IPS-15b (cell line): Measurements from ENCODE around the gene LITAF.
"Not testable (repeated sequence)": the region's sequence is repeated elsewhere in the genome, so short reads cannot be mapped to it uniquely, and the experiment has no call there.

Experiments used
- H3K27me3 ChIP-seq: one replicate; pipeline ENCODE4 v1.6.1; 2013; ENCODE audit warnings: low read length; ENCODE audit not compliant: control insufficient read depth, insufficient read depth
- H3K36me3 ChIP-seq: one replicate; pipeline ENCODE4 v1.6.1; 2013; ENCODE audit warnings: low read length; ENCODE audit not compliant: control insufficient read depth, insufficient read depth
- H3K4me1 ChIP-seq: one replicate; pipeline ENCODE4 v1.6.1; 2013; ENCODE audit warnings: mild to moderate bottlenecking, low read length; ENCODE audit not compliant: control insufficient read depth, insufficient read depth
- H3K4me3 ChIP-seq: one replicate; pipeline ENCODE4 v1.5.1; 2013; ENCODE audit warnings: low read depth, low read length
- H3K9ac ChIP-seq: one replicate; pipeline ENCODE4 v1.6.1; 2013; ENCODE audit warnings: low read depth, mild to moderate bottlenecking, low read length
- H3K9me3 ChIP-seq: one replicate; pipeline ENCODE4 v1.6.1; 2013; ENCODE audit warnings: mild to moderate bottlenecking, low read length; ENCODE audit not compliant: control insufficient read depth, insufficient read depth

Gene LITAF

GRCh38 chr16:11515540-11516430, 70.9 kb downstream of the LITAF start:
- Histone ChIP-seq H3K4me1 (no peaks in the 10 kb centered on the region), H3K9ac (no peak overlapping the region), H3K36me3 (no peaks in the 10 kb centered on the region), H3K9me3 (no peaks in the 10 kb centered on the region), H3K4me3 (no peak overlapping the region), H3K27me3 (no peaks in the 10 kb centered on the region)

DNA sequence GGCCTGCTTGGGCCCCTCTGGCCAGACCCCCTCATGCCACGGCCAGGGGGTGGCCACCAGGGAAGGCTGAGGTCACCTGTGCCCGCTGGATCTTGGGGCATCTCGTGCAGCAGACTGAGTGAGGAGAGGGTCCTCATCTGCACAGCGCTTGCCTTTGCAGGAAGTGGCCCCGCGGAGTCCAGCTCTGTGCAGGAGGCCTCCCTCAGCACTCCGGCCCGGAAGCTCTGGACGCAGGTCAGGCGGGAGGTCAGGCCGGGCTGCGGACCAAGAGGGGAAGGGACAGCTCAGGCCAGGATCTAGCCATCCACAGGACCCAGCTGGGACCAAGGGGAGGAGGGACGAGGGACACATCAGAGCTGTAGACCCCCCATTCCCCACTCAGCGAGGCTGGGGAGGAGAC, 72.4 kb downstream of the LITAF start:
- H3K4me1 ChIP-seq, result no peaks in the 10 kb centered on the region
- H3K36me3 ChIP-seq, result no peaks in the 10 kb centered on the region
- H3K27me3 ChIP-seq, result no peaks in the 10 kb centered on the region
- no peak overlapping the region for H3K9ac ChIP-seq
- H3K4me3 ChIP-seq, result no peak overlapping the region
- H3K9me3 ChIP-seq, result no peaks in the 10 kb centered on the region

GRCh38 chr16:11513366-11513765, 73.4 kb downstream of the LITAF start:
- not testable (repeated sequence) for H3K4me1 ChIP-seq, H3K36me3 ChIP-seq, H3K9ac ChIP-seq, H3K9me3 ChIP-seq, H3K4me3 ChIP-seq, H3K27me3 ChIP-seq

GRCh38 chr16:11511801-11512200, 74.9 kb downstream of the LITAF start:
- Histone ChIP-seq H3K9me3 (no peaks in the 10 kb centered on the region), H3K27me3 (no peaks in the 10 kb centered on the region), H3K4me3 (no peak overlapping the region), H3K4me1 (no peaks in the 10 kb centered on the region), H3K9ac (no peak overlapping the region), H3K36me3 (no peaks in the 10 kb centered on the region)

GRCh38 chr16:11511328-11511727, 75.4 kb downstream of the LITAF start:
- Histone ChIP-seq H3K4me1 (no peaks in the 10 kb centered on the region), H3K27me3 (no peaks in the 10 kb centered on the region), H3K36me3 (no peaks in the 10 kb centered on the region), H3K9ac (no peak overlapping the region), H3K9me3 (no peaks in the 10 kb centered on the region), H3K4me3 (no peak overlapping the region)

DNA sequence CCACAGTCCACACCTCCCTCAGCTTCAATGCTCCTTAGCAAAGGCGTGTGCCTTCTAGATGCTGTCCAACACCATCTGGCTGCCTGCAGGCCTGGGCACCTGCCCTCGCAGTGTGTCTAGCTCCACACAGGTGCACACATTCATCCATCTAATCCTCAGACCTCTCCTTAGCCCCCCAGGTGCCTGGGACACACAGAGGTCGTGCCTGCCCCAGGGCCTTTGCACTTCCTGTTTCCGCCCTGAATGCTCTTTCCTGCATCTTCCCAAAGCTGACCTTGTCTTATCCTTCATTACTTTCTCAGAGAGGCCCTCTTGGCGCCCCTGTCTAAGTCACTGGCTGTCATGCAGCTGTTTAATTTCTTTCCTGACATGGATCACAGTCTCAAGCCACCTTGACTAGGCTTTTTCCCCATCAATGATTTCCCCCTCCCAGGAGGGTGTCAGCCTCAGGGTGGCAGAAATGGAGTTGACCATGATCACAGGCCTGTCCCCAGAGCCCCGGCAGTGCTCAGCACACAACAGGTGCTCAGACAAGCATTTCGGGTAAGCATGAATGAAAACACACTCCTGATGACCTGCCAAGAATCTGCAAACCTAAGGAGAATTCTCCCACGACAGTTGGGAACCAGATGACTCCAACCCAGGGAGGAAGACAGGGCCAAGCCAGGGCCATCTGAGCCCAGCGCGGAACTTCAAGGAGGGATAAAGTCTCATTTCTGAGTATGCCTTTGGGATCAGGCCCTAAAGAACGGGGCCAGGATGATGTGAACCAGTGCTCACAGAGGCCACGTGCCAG, 76.3 kb downstream of the LITAF start:
- H3K9me3 ChIP-seq, result no peaks in the 10 kb centered on the region
- H3K27me3 ChIP-seq, result no peaks in the 10 kb centered on the region
- no peaks in the 10 kb centered on the region for H3K4me1 ChIP-seq
- no peaks in the 10 kb centered on the region for H3K36me3 ChIP-seq
- H3K4me3 ChIP-seq, result no peak overlapping the region
- H3K9ac ChIP-seq, result no peak overlapping the region

DNA sequence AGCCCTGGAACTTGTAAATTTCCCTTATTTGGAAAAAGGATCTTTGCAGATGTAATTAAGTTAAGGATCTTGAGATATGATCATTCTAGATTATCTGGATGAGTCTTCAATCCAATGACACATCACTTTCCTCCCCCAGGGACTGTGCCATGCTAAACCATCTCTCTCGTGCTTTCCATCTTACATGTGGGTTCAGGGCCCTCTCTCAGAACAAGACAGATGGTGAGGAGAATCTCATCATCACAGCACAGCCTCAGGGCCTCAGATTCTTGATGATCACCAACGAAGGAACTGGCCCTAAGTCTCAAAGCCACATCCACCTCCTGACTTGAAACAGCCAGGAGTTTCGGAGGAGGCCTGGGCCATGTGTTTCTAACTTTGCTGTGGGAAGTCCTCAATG, 78.7 kb downstream of the LITAF start:
- no peak overlapping the region for H3K9ac ChIP-seq

DNA sequence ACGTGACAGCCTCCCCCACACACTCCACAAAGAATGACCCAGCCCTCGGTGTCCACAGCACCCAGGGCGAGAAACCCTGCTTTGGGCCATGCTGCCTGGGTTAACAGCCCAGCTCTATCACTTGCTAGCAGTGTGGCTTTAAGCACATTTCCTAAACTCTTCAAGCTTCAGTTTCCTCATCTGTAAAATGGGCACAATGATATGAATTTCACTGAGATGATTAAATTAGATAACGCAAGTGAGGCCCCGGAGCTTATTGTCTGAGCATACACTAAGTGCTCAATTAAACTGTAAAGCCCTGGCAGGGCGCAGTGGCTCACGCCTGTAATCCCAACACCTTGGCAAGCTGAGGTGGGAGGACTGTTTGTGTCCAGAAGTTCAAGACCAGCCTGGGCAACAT, 79.4 kb downstream of the LITAF start:
- H3K4me3 ChIP-seq, result no peak overlapping the region
- peaks cover under 1% of the 10 kb centered on the region for H3K4me1 ChIP-seq
- no peaks in the 10 kb centered on the region for H3K36me3 ChIP-seq
- H3K9me3 ChIP-seq, result no peaks in the 10 kb centered on the region
- H3K9ac ChIP-seq, result no peak overlapping the region
- H3K27me3 ChIP-seq, result no peaks in the 10 kb centered on the region

More for the DNA sequence above, 78.7 kb downstream of the LITAF start:
- Histone ChIP-seq H3K4me3 (no peak overlapping the region), H3K27me3 (no peaks in the 10 kb centered on the region), H3K9me3 (no peaks in the 10 kb centered on the region), H3K4me1 (no peaks in the 10 kb centered on the region), H3K36me3 (no peaks in the 10 kb centered on the region)

DNA sequence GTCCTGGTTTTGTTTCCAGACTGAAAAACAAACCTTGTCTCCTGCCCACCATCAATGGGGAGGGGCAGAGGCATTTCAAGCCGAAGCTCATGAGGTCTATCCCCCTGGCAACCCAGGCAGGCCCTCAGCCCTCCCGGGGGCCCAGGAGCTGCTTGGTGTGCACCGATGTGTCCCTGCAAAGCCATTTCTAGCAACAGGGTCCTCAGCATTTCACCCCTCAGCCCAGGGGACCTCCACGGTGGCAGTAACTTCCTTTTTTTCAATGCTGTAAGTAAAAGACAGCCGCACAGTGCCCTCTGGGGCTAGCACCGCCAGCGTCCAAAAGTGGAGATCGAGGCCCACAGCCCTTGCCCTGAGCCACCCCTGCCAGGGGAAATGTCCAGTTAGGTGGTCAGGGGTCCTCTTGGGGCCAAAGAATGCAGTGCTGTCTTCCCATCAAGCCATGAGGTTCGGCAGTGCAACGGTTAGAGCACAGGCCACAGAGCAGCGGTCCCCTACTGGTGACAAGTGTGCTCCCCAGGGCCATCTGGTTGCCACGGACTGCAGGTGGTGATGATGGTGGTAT, 79.9 kb downstream of the LITAF start:
- Histone ChIP-seq H3K4me3 (no peak overlapping the region), H3K4me1 (peaks cover 5% of the 10 kb centered on the region), H3K36me3 (no peaks in the 10 kb centered on the region), H3K9me3 (no peaks in the 10 kb centered on the region), H3K9ac (no peak overlapping the region), H3K27me3 (no peaks in the 10 kb centered on the region)

- not testable (repeated sequence) for H3K4me3 ChIP-seq, H3K36me3 ChIP-seq, H3K9ac ChIP-seq, H3K27me3 ChIP-seq, H3K9me3 ChIP-seq
- H3K4me1 ChIP-seq, result peaks cover 20% of the 10 kb centered on the region
These were observed 82.5 kb downstream of the LITAF start for GRCh38 chr16:11504261-11504660.

DNA sequence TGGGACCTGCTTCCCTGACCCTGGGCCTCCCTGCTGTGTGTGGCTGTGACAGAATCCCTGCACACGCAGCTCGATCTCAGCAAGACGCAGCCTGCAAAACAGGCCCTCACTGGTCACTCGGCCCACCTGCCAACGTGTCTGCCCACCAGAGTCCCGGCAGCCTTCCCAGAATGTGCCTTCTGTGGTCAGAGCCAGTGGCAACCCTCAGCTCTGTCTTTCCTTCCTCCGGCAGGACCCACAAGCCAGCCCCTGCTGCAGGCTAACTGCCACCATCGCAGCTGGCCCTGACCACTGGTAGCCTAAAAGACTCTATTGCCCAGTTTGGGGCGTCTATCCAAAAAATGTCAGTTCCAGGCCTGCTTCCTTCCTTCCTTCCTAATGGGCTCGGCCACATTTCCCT, 83.2 kb downstream of the LITAF start:
- Histone ChIP-seq H3K4me1 (peaks cover 23% of the 10 kb centered on the region), H3K36me3 (no peaks in the 10 kb centered on the region), H3K27me3 (no peaks in the 10 kb centered on the region), H3K9ac (no peak overlapping the region), H3K9me3 (no peaks in the 10 kb centered on the region), H3K4me3 (no peak overlapping the region)
